ENCODE measurements around the gene DICER1.

Gene DICER1

GRCh38 chr14:95130549-95130948 lies 26.8 kb downstream of the DICER1 start:
- no peaks in the 10 kb centered on the region for H3K27me3 ChIP-seq (ENCODE audit: control insufficient read depth in 5 of 5, insufficient read depth in 4 of 5, low read length in 5 of 5)
- H3K4me3 ChIP-seq (ENCODE audit: low read depth in 1 of 5, low read length in 5 of 5), result no peak overlapping the region
- no peak overlapping the region for H3K27ac ChIP-seq (ENCODE audit: low read depth, low read length)
- no peaks in the 10 kb centered on the region for H3K9me3 ChIP-seq (ENCODE audit: control insufficient read depth in 5 of 5, low read length in 5 of 5)
- peaks cover 0 to 10% (median 6%) of the 10 kb centered on the region in 5 donors for H3K4me1 ChIP-seq (ENCODE audit: control insufficient read depth in 5 of 5, insufficient read depth in 5 of 5, low read length in 5 of 5)
- H3K9ac ChIP-seq (ENCODE audit: low read length in 5 of 5), result no peak overlapping the region
- H3K36me3 ChIP-seq (ENCODE audit: control insufficient read depth in 5 of 5, insufficient read depth in 5 of 5, low read length in 5 of 5), result peaks cover 24 to 43% (median 40%) of the 10 kb centered on the region in 5 donors

- no peak overlapping the region for H3K27ac ChIP-seq (ENCODE audit: low read depth, low read length)
- H3K9me3 ChIP-seq (ENCODE audit: control insufficient read depth in 5 of 5, low read length in 5 of 5), result no peaks in the 10 kb centered on the region
- no peaks in the 10 kb centered on the region for H3K27me3 ChIP-seq (ENCODE audit: control insufficient read depth in 5 of 5, insufficient read depth in 4 of 5, low read length in 5 of 5)
- no peak overlapping the region for H3K4me3 ChIP-seq (ENCODE audit: low read depth in 1 of 5, low read length in 5 of 5)
- H3K36me3 ChIP-seq (ENCODE audit: control insufficient read depth in 5 of 5, insufficient read depth in 5 of 5, low read length in 5 of 5), result peaks cover 40 to 58% (median 54%) of the 10 kb centered on the region in 5 donors
- no peak overlapping the region for H3K9ac ChIP-seq (ENCODE audit: low read length in 5 of 5)
- no peaks in the 10 kb centered on the region for H3K4me1 ChIP-seq (ENCODE audit: control insufficient read depth in 5 of 5, insufficient read depth in 5 of 5, low read length in 5 of 5)
Measured at GRCh38 chr14:95128140-95128539, 29.2 kb downstream of the DICER1 start.

GRCh38 chr14:95127531-95127911 lies 29.8 kb downstream of the DICER1 start:
- H3K4me1 ChIP-seq (ENCODE audit: control insufficient read depth in 5 of 5, insufficient read depth in 5 of 5, low read length in 5 of 5), result no peaks in the 10 kb centered on the region

GRCh38 chr14:95126906-95127530 lies 30.3 kb downstream of the DICER1 start:
- H3K36me3 ChIP-seq (ENCODE audit: control insufficient read depth in 5 of 5, insufficient read depth in 5 of 5, low read length in 5 of 5), result peaks cover 40 to 54% (median 44%) of the 10 kb centered on the region in 5 donors
- no peak overlapping the region for H3K4me3 ChIP-seq (ENCODE audit: low read depth in 1 of 5, low read length in 5 of 5)
- no peaks in the 10 kb centered on the region for H3K9me3 ChIP-seq (ENCODE audit: control insufficient read depth in 5 of 5, low read length in 5 of 5)
- no peaks in the 10 kb centered on the region for H3K27me3 ChIP-seq (ENCODE audit: control insufficient read depth in 5 of 5, insufficient read depth in 4 of 5, low read length in 5 of 5)
- no peak overlapping the region for H3K9ac ChIP-seq (ENCODE audit: low read length in 5 of 5)
- no peak overlapping the region for H3K27ac ChIP-seq (ENCODE audit: low read depth, low read length)
- no peaks in the 10 kb centered on the region for H3K4me1 ChIP-seq (ENCODE audit: control insufficient read depth in 5 of 5, insufficient read depth in 5 of 5, low read length in 5 of 5)

More at GRCh38 chr14:95127531-95127911, 29.8 kb downstream of the DICER1 start:
- H3K9me3 ChIP-seq (ENCODE audit: control insufficient read depth in 5 of 5, low read length in 5 of 5), result no peaks in the 10 kb centered on the region
- no peak overlapping the region for H3K4me3 ChIP-seq (ENCODE audit: low read depth in 1 of 5, low read length in 5 of 5)
- no peaks in the 10 kb centered on the region for H3K27me3 ChIP-seq (ENCODE audit: control insufficient read depth in 5 of 5, insufficient read depth in 4 of 5, low read length in 5 of 5)
- no peak overlapping the region for H3K9ac ChIP-seq (ENCODE audit: low read length in 5 of 5)
- peaks cover 39 to 55% (median 49%) of the 10 kb centered on the region in 5 donors for H3K36me3 ChIP-seq (ENCODE audit: control insufficient read depth in 5 of 5, insufficient read depth in 5 of 5, low read length in 5 of 5)
- H3K27ac ChIP-seq (ENCODE audit: low read depth, low read length), result no peak overlapping the region

- Histone ChIP-seq H3K27me3 (ENCODE audit: control insufficient read depth in 5 of 5, insufficient read depth in 4 of 5, low read length in 5 of 5) (no peaks in the 10 kb centered on the region), H3K4me3 (ENCODE audit: low read depth in 1 of 5, low read length in 5 of 5) (no peak overlapping the region), H3K9me3 (ENCODE audit: control insufficient read depth in 5 of 5, low read length in 5 of 5) (no peaks in the 10 kb centered on the region), H3K27ac (ENCODE audit: low read depth, low read length) (no peak overlapping the region), H3K36me3 (ENCODE audit: control insufficient read depth in 5 of 5, insufficient read depth in 5 of 5, low read length in 5 of 5) (peaks cover 38 to 56% (median 42%) of the 10 kb centered on the region in 5 donors), H3K4me1 (ENCODE audit: control insufficient read depth in 5 of 5, insufficient read depth in 5 of 5, low read length in 5 of 5) (no peaks in the 10 kb centered on the region), H3K9ac (ENCODE audit: low read length in 5 of 5) (no peak overlapping the region)
Measured at GRCh38 chr14:95125915-95126314, 31.4 kb downstream of the DICER1 start.

GRCh38 chr14:95125221-95125620 lies 32.1 kb downstream of the DICER1 start:
- Histone ChIP-seq H3K4me1 (ENCODE audit: control insufficient read depth in 5 of 5, insufficient read depth in 5 of 5, low read length in 5 of 5) (no peaks in the 10 kb centered on the region), H3K27me3 (ENCODE audit: control insufficient read depth in 5 of 5, insufficient read depth in 4 of 5, low read length in 5 of 5) (no peaks in the 10 kb centered on the region), H3K9ac (ENCODE audit: low read length in 5 of 5) (no peak overlapping the region), H3K36me3 (ENCODE audit: control insufficient read depth in 5 of 5, insufficient read depth in 5 of 5, low read length in 5 of 5) (peaks cover 39 to 56% (median 41%) of the 10 kb centered on the region in 5 donors), H3K27ac (ENCODE audit: low read depth, low read length) (no peak overlapping the region), H3K4me3 (ENCODE audit: low read depth in 1 of 5, low read length in 5 of 5) (no peak overlapping the region), H3K9me3 (ENCODE audit: control insufficient read depth in 5 of 5, low read length in 5 of 5) (no peaks in the 10 kb centered on the region)

- peaks cover 30 to 56% (median 32%) of the 10 kb centered on the region in 5 donors for H3K36me3 ChIP-seq (ENCODE audit: control insufficient read depth in 5 of 5, insufficient read depth in 5 of 5, low read length in 5 of 5)
- H3K9ac ChIP-seq (ENCODE audit: low read length in 5 of 5), result no peak overlapping the region
- H3K27ac ChIP-seq (ENCODE audit: low read depth, low read length), result no peak overlapping the region
- no peaks in the 10 kb centered on the region for H3K4me1 ChIP-seq (ENCODE audit: control insufficient read depth in 5 of 5, insufficient read depth in 5 of 5, low read length in 5 of 5)
- no peaks in the 10 kb centered on the region for H3K27me3 ChIP-seq (ENCODE audit: control insufficient read depth in 5 of 5, insufficient read depth in 4 of 5, low read length in 5 of 5)
- no peak overlapping the region for H3K4me3 ChIP-seq (ENCODE audit: low read depth in 1 of 5, low read length in 5 of 5)
- no peaks in the 10 kb centered on the region for H3K9me3 ChIP-seq (ENCODE audit: control insufficient read depth in 5 of 5, low read length in 5 of 5)
Measured at GRCh38 chr14:95123891-95124579, 33.3 kb downstream of the DICER1 start.

- no peak overlapping the region for H3K4me3 ChIP-seq (ENCODE audit: low read depth in 1 of 5, low read length in 5 of 5)
- no peaks in the 10 kb centered on the region for H3K9me3 ChIP-seq (ENCODE audit: control insufficient read depth in 5 of 5, low read length in 5 of 5)
- H3K9ac ChIP-seq (ENCODE audit: low read length in 5 of 5), result no peak overlapping the region
- peaks cover 0 to 2% (median 0%) of the 10 kb centered on the region in 5 donors for H3K4me1 ChIP-seq (ENCODE audit: control insufficient read depth in 5 of 5, insufficient read depth in 5 of 5, low read length in 5 of 5)
- peaks cover 25 to 57% (median 29%) of the 10 kb centered on the region in 5 donors for H3K36me3 ChIP-seq (ENCODE audit: control insufficient read depth in 5 of 5, insufficient read depth in 5 of 5, low read length in 5 of 5)
- no peaks in the 10 kb centered on the region for H3K27me3 ChIP-seq (ENCODE audit: control insufficient read depth in 5 of 5, insufficient read depth in 4 of 5, low read length in 5 of 5)
- H3K27ac ChIP-seq (ENCODE audit: low read depth, low read length), result no peak overlapping the region
Measured at GRCh38 chr14:95122621-95122945, 34.7 kb downstream of the DICER1 start.

- Histone ChIP-seq H3K4me1 (ENCODE audit: control insufficient read depth in 5 of 5, insufficient read depth in 5 of 5, low read length in 5 of 5) (peaks cover 0 to 2% (median 0%) of the 10 kb centered on the region in 5 donors), H3K4me3 (ENCODE audit: low read depth in 1 of 5, low read length in 5 of 5) (no peak overlapping the region), H3K9ac (ENCODE audit: low read length in 5 of 5) (no peak overlapping the region), H3K36me3 (ENCODE audit: control insufficient read depth in 5 of 5, insufficient read depth in 5 of 5, low read length in 5 of 5) (peaks cover 27 to 57% (median 29%) of the 10 kb centered on the region in 5 donors), H3K27ac (ENCODE audit: low read depth, low read length) (no peak overlapping the region), H3K9me3 (ENCODE audit: control insufficient read depth in 5 of 5, low read length in 5 of 5) (no peaks in the 10 kb centered on the region), H3K27me3 (ENCODE audit: control insufficient read depth in 5 of 5, insufficient read depth in 4 of 5, low read length in 5 of 5) (no peaks in the 10 kb centered on the region)
Measured at GRCh38 chr14:95121911-95122620, 35.3 kb downstream of the DICER1 start.

- Histone ChIP-seq H3K4me3 (ENCODE audit: low read depth in 1 of 5, low read length in 5 of 5) (no peak overlapping the region), H3K4me1 (ENCODE audit: control insufficient read depth in 5 of 5, insufficient read depth in 5 of 5, low read length in 5 of 5) (peaks cover 0 to 3% (median 2%) of the 10 kb centered on the region in 5 donors), H3K27me3 (ENCODE audit: control insufficient read depth in 5 of 5, insufficient read depth in 4 of 5, low read length in 5 of 5) (no peaks in the 10 kb centered on the region), H3K9me3 (ENCODE audit: control insufficient read depth in 5 of 5, low read length in 5 of 5) (no peaks in the 10 kb centered on the region), H3K36me3 (ENCODE audit: control insufficient read depth in 5 of 5, insufficient read depth in 5 of 5, low read length in 5 of 5) (peaks cover 28 to 58% (median 36%) of the 10 kb centered on the region in 5 donors), H3K9ac (ENCODE audit: low read length in 5 of 5) (no peak overlapping the region), H3K27ac (ENCODE audit: low read depth, low read length) (no peak overlapping the region)
Measured at GRCh38 chr14:95119336-95119735, 38.0 kb downstream of the DICER1 start.
